Measurements from ENCODE around the gene COBL. TPM values are rescaled to one million over a fixed set of nuclear protein-coding genes. Genes with fewer than 3 reads are reported as not detected.

COBL gene
- polyA plus RNA-seq, 3 donors: 19.1 to 26.0 (median 22.4) TPM

- no peak for DNase-seq (ENCODE audit: extremely low read depth in 1 of 11, low read depth in 9 of 11, low spot score in 4 of 11)
These were observed 195.4 kb downstream of the COBL start for GRCh38 chr7:51121036-51121790.

- no peak for DNase-seq (ENCODE audit: extremely low read depth in 1 of 11, low read depth in 9 of 11, low spot score in 4 of 11)
These were observed 198.0 kb downstream of the COBL start for GRCh38 chr7:51118628-51119027.

- no peak for DNase-seq (ENCODE audit: extremely low read depth in 1 of 11, low read depth in 9 of 11, low spot score in 4 of 11)
These were observed 202.1 kb downstream of the COBL start for GRCh38 chr7:51114501-51114900.

GRCh38 chr7:51113962-51114361 lies 202.6 kb downstream of the COBL start:
- DNase-seq (ENCODE audit: extremely low read depth in 1 of 11, low read depth in 9 of 11, low spot score in 4 of 11): no peak

- DNase-seq (ENCODE audit: extremely low read depth in 1 of 11, low read depth in 9 of 11, low spot score in 4 of 11): no peak
These were observed 203.0 kb downstream of the COBL start for GRCh38 chr7:51113560-51113959.

- no peak for DNase-seq (ENCODE audit: extremely low read depth in 1 of 11, low read depth in 9 of 11, low spot score in 4 of 11)
These were observed 205.2 kb downstream of the COBL start for GRCh38 chr7:51111241-51111940.

GRCh38 chr7:51108134-51108533 lies 208.5 kb downstream of the COBL start:
- no peak for DNase-seq (ENCODE audit: extremely low read depth in 1 of 11, low read depth in 9 of 11, low spot score in 4 of 11)

- no peak for DNase-seq (ENCODE audit: extremely low read depth in 1 of 11, low read depth in 9 of 11, low spot score in 4 of 11)
These were observed 212.3 kb downstream of the COBL start for GRCh38 chr7:51104278-51104677.

- DNase-seq (ENCODE audit: extremely low read depth in 1 of 11, low read depth in 9 of 11, low spot score in 4 of 11): no peak
These were observed 212.9 kb downstream of the COBL start for GRCh38 chr7:51103718-51104117.

GRCh38 chr7:51102828-51103227 lies 213.8 kb downstream of the COBL start:
- no peak for DNase-seq (ENCODE audit: extremely low read depth in 1 of 11, low read depth in 9 of 11, low spot score in 4 of 11)

GRCh38 chr7:51101111-51101757 lies 215.4 kb downstream of the COBL start:
- no peak for DNase-seq (ENCODE audit: extremely low read depth in 1 of 11, low read depth in 9 of 11, low spot score in 4 of 11)

- no peak for DNase-seq (ENCODE audit: extremely low read depth in 1 of 11, low read depth in 9 of 11, low spot score in 4 of 11)
These were observed 226.2 kb downstream of the COBL start for GRCh38 chr7:51090411-51090810.

GRCh38 chr7:51085034-51085692 lies 231.4 kb downstream of the COBL start:
- DNase-seq (ENCODE audit: extremely low read depth in 1 of 11, low read depth in 9 of 11, low spot score in 4 of 11): no peak

GRCh38 chr7:51084121-51084520 lies 232.5 kb downstream of the COBL start:
- no peak for DNase-seq (ENCODE audit: extremely low read depth in 1 of 11, low read depth in 9 of 11, low spot score in 4 of 11)

- DNase-seq (ENCODE audit: extremely low read depth in 1 of 11, low read depth in 9 of 11, low spot score in 4 of 11): no peak
These were observed 233.6 kb downstream of the COBL start for GRCh38 chr7:51082940-51083533.

GRCh38 chr7:51082096-51082840 lies 234.3 kb downstream of the COBL start:
- DNase-seq (ENCODE audit: extremely low read depth in 1 of 11, low read depth in 9 of 11, low spot score in 4 of 11): no peak

- no peak for DNase-seq (ENCODE audit: extremely low read depth in 1 of 11, low read depth in 9 of 11, low spot score in 4 of 11)
These were observed 235.2 kb downstream of the COBL start for GRCh38 chr7:51081270-51081890.

GRCh38 chr7:51080622-51081269 lies 235.9 kb downstream of the COBL start:
- DNase-seq (ENCODE audit: extremely low read depth in 1 of 11, low read depth in 9 of 11, low spot score in 4 of 11): no peak
